ENCODE results near the gene HDDC3. TPM values are rescaled to one million over a fixed set of nuclear protein-coding genes. Genes with fewer than 3 reads are reported as not detected.

HDDC3 gene
- total RNA-seq, 1 experiment from 2014 or later = 25.5 TPM

DNA sequence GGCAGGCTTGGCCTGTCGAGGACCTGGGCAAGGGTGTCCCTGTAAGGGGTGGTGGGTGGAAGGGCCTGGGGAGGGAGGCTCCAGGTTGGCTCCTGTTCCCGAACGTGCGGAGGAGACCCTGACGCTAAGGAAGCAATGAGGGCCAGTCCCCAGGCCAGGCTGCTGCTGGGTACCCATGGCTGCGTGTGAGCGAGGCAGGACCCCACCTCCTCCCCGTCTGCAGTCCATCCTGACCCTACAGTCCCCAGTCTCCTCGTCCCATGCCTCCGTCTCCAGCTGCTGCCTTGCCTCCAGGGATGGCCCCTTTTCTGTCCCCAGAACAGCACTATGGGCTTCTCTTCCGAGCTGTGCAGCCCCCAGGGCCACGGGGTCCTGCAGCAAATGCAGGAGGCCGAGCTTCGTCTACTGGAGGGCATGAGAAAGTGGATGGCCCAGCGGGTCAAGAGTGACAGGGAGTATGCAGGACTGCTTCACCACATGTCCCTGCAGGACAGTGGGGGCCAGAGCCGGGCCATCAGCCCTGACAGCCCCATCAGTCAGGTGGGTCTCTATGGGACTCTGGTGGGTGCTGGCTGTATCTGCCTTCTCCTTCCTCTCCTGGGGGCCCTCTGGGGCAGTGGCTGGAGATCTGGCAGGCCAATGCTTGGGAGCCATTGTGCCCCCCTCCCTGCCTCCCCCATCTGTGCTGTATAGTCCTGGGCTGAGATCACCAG, 47.5 kb downstream of the HDDC3 start:
- no peak overlapping the region for H3K4me3 Mint-ChIP-seq (ENCODE audit: unreplicated experiment)
- CTCF ChIA-PET = interaction anchor here (0.6 to 3.3 kb wide), 47 partner anchors 9 to 946 kb away, joined by 3 to 83 read pairs (median 5); partner anchors contain the start of genes BLM, HDDC3, MAN2A2 and UNC45A
- intact Hi-C loops (cut with micrococcal nuclease) = no loop called here

DNA sequence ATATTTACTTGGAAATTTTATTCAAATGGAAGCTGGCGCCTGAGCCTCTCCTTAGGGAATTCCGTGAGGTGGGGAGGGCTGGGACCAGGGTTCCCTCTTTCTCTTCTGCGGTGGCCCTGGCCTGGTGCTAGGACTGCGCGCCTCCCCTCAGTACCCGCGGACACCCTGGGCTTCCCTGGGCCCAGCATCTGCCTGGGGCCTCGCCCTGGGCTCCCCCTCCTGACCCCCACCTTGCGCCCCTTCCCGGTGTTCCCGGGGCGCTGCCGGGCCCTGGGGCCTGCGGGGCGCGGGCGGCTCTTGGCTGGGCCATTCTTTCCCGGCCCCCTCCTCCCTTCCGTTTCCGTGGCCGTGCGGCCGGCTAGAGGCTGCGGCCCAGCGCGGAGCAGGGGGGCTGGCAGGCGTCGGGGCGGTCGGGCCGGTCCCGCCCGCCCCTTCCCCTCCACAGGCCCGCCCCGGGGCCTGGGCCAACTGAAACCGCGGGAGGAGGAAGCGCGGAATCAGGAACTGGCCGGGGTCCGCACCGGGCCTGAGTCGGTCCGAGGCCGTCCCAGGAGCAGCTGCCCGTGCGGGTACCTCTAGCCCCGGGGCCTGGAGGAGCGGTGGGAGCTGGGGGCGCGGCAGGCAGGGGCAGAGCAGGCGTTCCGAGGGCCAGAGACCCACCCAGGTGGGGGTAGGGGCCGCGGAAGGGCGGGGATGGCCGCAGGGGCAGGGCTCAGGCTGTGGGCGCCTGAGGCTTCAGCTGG, 48.2 kb downstream of the HDDC3 start, which contains the start of gene FES:
TSS of gene FES (plus strand) at position 529 of the 743 bp plus-strand sequence. CDS start 542 bp downstream, outside the sequence.
- TF ChIP-seq, protein P1, sequence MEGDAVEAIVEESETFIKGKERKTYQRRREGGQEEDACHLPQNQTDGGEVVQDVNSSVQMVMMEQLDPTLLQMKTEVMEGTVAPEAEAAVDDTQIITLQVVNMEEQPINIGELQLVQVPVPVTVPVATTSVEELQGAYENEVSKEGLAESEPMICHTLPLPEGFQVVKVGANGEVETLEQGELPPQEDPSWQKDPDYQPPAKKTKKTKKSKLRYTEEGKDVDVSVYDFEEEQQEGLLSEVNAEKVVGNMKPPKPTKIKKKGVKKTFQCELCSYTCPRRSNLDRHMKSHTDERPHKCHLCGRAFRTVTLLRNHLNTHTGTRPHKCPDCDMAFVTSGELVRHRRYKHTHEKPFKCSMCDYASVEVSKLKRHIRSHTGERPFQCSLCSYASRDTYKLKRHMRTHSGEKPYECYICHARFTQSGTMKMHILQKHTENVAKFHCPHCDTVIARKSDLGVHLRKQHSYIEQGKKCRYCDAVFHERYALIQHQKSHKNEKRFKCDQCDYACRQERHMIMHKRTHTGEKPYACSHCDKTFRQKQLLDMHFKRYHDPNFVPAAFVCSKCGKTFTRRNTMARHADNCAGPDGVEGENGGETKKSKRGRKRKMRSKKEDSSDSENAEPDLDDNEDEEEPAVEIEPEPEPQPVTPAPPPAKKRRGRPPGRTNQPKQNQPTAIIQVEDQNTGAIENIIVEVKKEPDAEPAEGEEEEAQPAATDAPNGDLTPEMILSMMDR (IDR thresholded peaks at IDR 0.05; ENCODE audit: unreplicated experiment) = no peak
- intact Hi-C loops (cut with micrococcal nuclease) = no loop called here
- no TSS peak for BruUV-seq (replicated peaks)

More for the DNA sequence above, 47.5 kb downstream of the HDDC3 start:
- no peaks in the 10 kb centered on the region for H3K36me3 Mint-ChIP-seq (ENCODE audit: insufficient read depth, unreplicated experiment)
- TF ChIP-seq, protein P1 (IDR thresholded peaks at IDR 0.05; ENCODE audit: unreplicated experiment) = no peak
- H3K4me1 Mint-ChIP-seq (ENCODE audit: insufficient read depth, unreplicated experiment) = no peaks in the 10 kb centered on the region
- H3K27me3 Mint-ChIP-seq (ENCODE audit: insufficient read depth, unreplicated experiment) = no peaks in the 10 kb centered on the region
- POLR2A ChIA-PET = interaction anchor here (0.5 to 1.5 kb wide), 3 partner anchors 10 to 254 kb away, joined by 3 to 6 read pairs (median 4); no protein-coding TSS in a partner anchor
- no peak for DNase-seq (ENCODE audit: unreplicated experiment)
- H3K27ac Mint-ChIP-seq (ENCODE audit: low read depth, unreplicated experiment) = no peak overlapping the region
- BruUV-seq (replicated peaks) = no TSS peak
- no peaks in the 10 kb centered on the region for H3K9me3 Mint-ChIP-seq (ENCODE audit: unreplicated experiment)

DNA sequence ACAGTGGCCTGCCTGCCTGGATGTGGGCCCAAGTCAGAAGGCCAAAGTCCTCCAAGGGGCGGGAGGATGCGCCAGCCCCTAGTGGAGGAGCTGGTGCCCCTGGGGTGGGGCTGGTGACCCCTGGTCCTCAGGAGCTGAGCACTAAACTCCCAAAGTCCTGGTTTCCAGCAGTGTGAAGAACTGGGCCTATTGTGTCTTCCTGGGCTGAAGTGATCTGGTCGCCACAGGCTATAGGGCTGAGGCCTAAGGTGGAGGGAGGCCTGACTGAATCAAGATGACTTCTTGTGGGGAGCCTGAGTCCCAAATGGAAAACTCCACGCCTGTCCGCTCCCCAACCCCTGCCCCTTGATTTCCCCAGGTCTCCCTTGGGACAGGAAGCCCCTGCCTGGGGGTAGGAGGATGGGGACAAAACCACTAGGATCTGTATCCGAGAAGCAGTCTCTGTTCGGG, 48.8 kb downstream of the HDDC3 start:
- ChIA-PET CTCF (interaction anchor here (1.0 kb wide), 1 partner anchor 373 kb away, joined by 3 read pairs; no protein-coding TSS in a partner anchor), POLR2A (no interaction called here)
- no peaks in the 10 kb centered on the region for H3K9me3 Mint-ChIP-seq (ENCODE audit: unreplicated experiment)
- no peaks in the 10 kb centered on the region for H3K4me1 Mint-ChIP-seq (ENCODE audit: insufficient read depth, unreplicated experiment)
- TF ChIP-seq, protein P1 (IDR thresholded peaks at IDR 0.05; ENCODE audit: unreplicated experiment) = no peak
- H3K27ac Mint-ChIP-seq (ENCODE audit: low read depth, unreplicated experiment) = no peak overlapping the region
- H3K4me3 Mint-ChIP-seq (ENCODE audit: unreplicated experiment) = no peak overlapping the region
- intact Hi-C loops (cut with micrococcal nuclease) = no loop called here
- no peak for DNase-seq (ENCODE audit: unreplicated experiment)
- peaks cover 13% of the 10 kb centered on the region for H3K36me3 Mint-ChIP-seq (ENCODE audit: insufficient read depth, unreplicated experiment)
- no peaks in the 10 kb centered on the region for H3K27me3 Mint-ChIP-seq (ENCODE audit: insufficient read depth, unreplicated experiment)
- BruUV-seq (replicated peaks) = no TSS peak

More for the DNA sequence above, 48.2 kb downstream of the HDDC3 start, which contains the start of gene FES:
- Mint-ChIP-seq H3K27ac (ENCODE audit: low read depth, unreplicated experiment) (no peak within 1 kb of the TSS), H3K36me3 (ENCODE audit: insufficient read depth, unreplicated experiment) (peaks cover 7% of the 10 kb centered on the region), H3K4me1 (ENCODE audit: insufficient read depth, unreplicated experiment) (no peaks in the 10 kb centered on the region), H3K9me3 (ENCODE audit: unreplicated experiment) (no peaks in the 10 kb centered on the region), H3K4me3 (ENCODE audit: unreplicated experiment) (no peak within 1 kb of the TSS), H3K27me3 (ENCODE audit: insufficient read depth, unreplicated experiment) (no peaks in the 10 kb centered on the region)
- ChIA-PET CTCF (interaction anchor here (0.6 to 3.3 kb wide), 10 partner anchors 8 to 591 kb away, joined by 3 to 83 read pairs (median 8); partner anchors contain the start of genes BLM and MAN2A2), POLR2A (no interaction called here)
- no peak for DNase-seq (ENCODE audit: unreplicated experiment)

All from MCF 10A (cell line).